IMR-90 (cell line): ENCODE measurements around the gene RAB11FIP4. TPM values are rescaled to one million over a fixed set of nuclear protein-coding genes. Genes with fewer than 3 reads are reported as not detected.

Source experiments
- ATAC-seq: fragments of 200-7000 bp; cut with Tn5 transposase; 2 replicates; pipeline ENCODE4 v1.9.1; 2020; ENCODE audit warnings: low read depth, mild to moderate bottlenecking, moderate library complexity
- BruUV-seq: library from RNA; stranded (reverse); fragments of 400-500 nt; replicated peaks from 2 replicates; lab custom pipeline; 2021; lab: Mats Ljungman, UMichigan
- CTCF ChIA-PET: fragments of 300-600 bp; formaldehyde crosslinking; extraction: SDS; loops from one replicate; lab custom pipeline; 2021; ENCODE audit warnings: antibody characterized with exemption; lab: Yijun Ruan, JAX
- POLR2A ChIA-PET: fragments of 300-600 bp; sonication (Branson Sonifier 250); formaldehyde crosslinking; loops from one replicate; lab custom pipeline; 2022; ENCODE audit warnings: antibody characterized with exemption; ENCODE audit not compliant: unreplicated experiment; lab: Charles Lee
- DNase-seq: peaks from one replicate; pipeline ENCODE4 v3.0.0; 2013
- H2AFZ ChIP-seq: replicated peaks from 2 replicates; pipeline ENCODE3; 2013; ENCODE audit warnings: low read length, mild to moderate bottlenecking; ENCODE audit not compliant: poor library complexity
- H2AK5ac ChIP-seq: 2 replicates; pipeline ENCODE4 v1.6.1; 2013; ENCODE audit warnings: low read depth, low read length, inconsistent platforms
- H2AK9ac ChIP-seq: replicated peaks from 2 replicates; pipeline ENCODE3; 2013; ENCODE audit warnings: mild to moderate bottlenecking, low read depth, low read length, moderate library complexity; ENCODE audit not compliant: poor library complexity
- H2BK120ac ChIP-seq: 2 replicates; pipeline ENCODE4 v1.6.1; 2013; ENCODE audit warnings: low read depth, low read length, inconsistent platforms
- H2BK15ac ChIP-seq: 3 replicates; pipeline ENCODE4 v1.6.1; 2013; ENCODE audit warnings: low read depth, low read length, inconsistent platforms
- H2BK20ac ChIP-seq: 2 replicates; pipeline ENCODE4 v1.6.1; 2013; ENCODE audit warnings: low read depth, mild to moderate bottlenecking, inconsistent platforms, low read length, moderate library complexity
- H2BK5ac ChIP-seq: 2 replicates; pipeline ENCODE4 v1.6.1; 2013; ENCODE audit warnings: mild to moderate bottlenecking, low read depth, low read length, inconsistent platforms; ENCODE audit not compliant: poor library complexity, severe bottlenecking
- H3K14ac ChIP-seq: replicated peaks from 2 replicates; pipeline ENCODE4 v1.6.1; 2013; ENCODE audit warnings: low read depth, low read length, inconsistent platforms
- H3K18ac ChIP-seq: 2 replicates; pipeline ENCODE4 v1.6.1; 2013; ENCODE audit warnings: low read depth, low read length, control low read depth
- H3K23ac ChIP-seq: 2 replicates; pipeline ENCODE4 v1.6.1; 2013; ENCODE audit warnings: low read depth, low read length, inconsistent platforms
- H3K27ac ChIP-seq: 2 replicates; pipeline ENCODE4 v1.5.1; 2013; ENCODE audit warnings: mild to moderate bottlenecking, control low read depth, low read length; ENCODE audit not compliant: insufficient read depth
- H3K27me3 ChIP-seq: 2 replicates; pipeline ENCODE4 v1.6.1; 2013; ENCODE audit warnings: low read length; ENCODE audit not compliant: control insufficient read depth, insufficient read depth
- H3K36me3 ChIP-seq: 2 replicates; pipeline ENCODE4 v1.6.1; 2013; ENCODE audit warnings: low read length, mixed read lengths; ENCODE audit not compliant: control insufficient read depth, insufficient read depth
- H3K4ac ChIP-seq: 2 replicates; pipeline ENCODE4 v1.6.1; 2013; ENCODE audit warnings: low read depth, low read length, inconsistent platforms
- H3K4me1 ChIP-seq: 2 replicates; pipeline ENCODE4 v1.6.1; 2013; ENCODE audit warnings: low read length, mixed read lengths; ENCODE audit not compliant: control insufficient read depth, insufficient read depth
- H3K4me2 ChIP-seq: 2 replicates; pipeline ENCODE4 v1.6.1; 2013; ENCODE audit warnings: low read depth, mild to moderate bottlenecking, control low read depth, low read length, moderate library complexity
- H3K4me3 ChIP-seq: 2 replicates; pipeline ENCODE4 v1.5.1; 2013; ENCODE audit warnings: low read depth, mild to moderate bottlenecking, control low read depth, low read length, moderate library complexity; ENCODE audit not compliant: insufficient read depth
- H3K56ac ChIP-seq: 2 replicates; pipeline ENCODE4 v1.6.1; 2013; ENCODE audit warnings: low read length, inconsistent platforms; ENCODE audit not compliant: insufficient read depth; ENCODE audit errors: extremely low read depth
- H3K79me1 ChIP-seq, 2 experiments: 2 replicates each; pipeline ENCODE4 v1.6.1; 2013; ENCODE audit warnings: low read length in 2 of 2, inconsistent platforms in 1 of 2, low read depth in 1 of 2
- H3K9ac ChIP-seq: 2 replicates; pipeline ENCODE4 v1.6.1; 2013; ENCODE audit warnings: low read depth, low read length, control low read depth
- H3K9me1 ChIP-seq: 2 replicates; pipeline ENCODE4 v1.6.1; 2013; ENCODE audit warnings: low read length, inconsistent platforms; ENCODE audit not compliant: insufficient read depth
- H3K9me3 ChIP-seq: 2 replicates; pipeline ENCODE4 v1.6.1; 2013; ENCODE audit warnings: low read length; ENCODE audit not compliant: control insufficient read depth, insufficient read depth
- H4K20me1 ChIP-seq: 2 replicates; pipeline ENCODE4 v1.6.1; 2013; ENCODE audit warnings: low read length, inconsistent platforms; ENCODE audit not compliant: insufficient read depth
- H4K5ac ChIP-seq: 2 replicates; pipeline ENCODE4 v1.6.1; 2013; ENCODE audit warnings: mild to moderate bottlenecking, low read depth, low read length, control low read depth
- H4K8ac ChIP-seq, 2 experiments: 2 replicates each; pipeline ENCODE4 v1.6.1; 2013; ENCODE audit warnings: low read depth in 2 of 2, low read length in 2 of 2, control low read depth in 1 of 2, inconsistent platforms in 1 of 2
- H4K91ac ChIP-seq: 2 replicates; pipeline ENCODE4 v1.6.1; 2013; ENCODE audit warnings: low read depth, low read length, inconsistent platforms; ENCODE audit not compliant: insufficient read depth
- BHLHE40 ChIP-seq: fragments of 150-350 bp; IDR thresholded peaks from 2 replicates; pipeline ENCODE4 v1.6.1; 2016; ENCODE audit warnings: mild to moderate bottlenecking, low read depth, low read length
- CTCF ChIP-seq: conservative IDR thresholded peaks from 2 replicates; pipeline ENCODE4 v1.5.1; 2012; ENCODE audit warnings: mild to moderate bottlenecking, low read depth, low read length, improper control_type of control experiment
- MXI1 ChIP-seq: IDR thresholded peaks from 2 replicates; pipeline ENCODE4 v1.6.1; 2012; ENCODE audit warnings: low read depth, mild to moderate bottlenecking, low read length, moderate library complexity, borderline replicate concordance
- USF2 ChIP-seq: fragments of 150-350 bp; IDR thresholded peaks from 2 replicates; pipeline ENCODE4 v1.6.1; 2017; ENCODE audit warnings: mild to moderate bottlenecking, antibody characterized with exemption, low read length, low read depth
- WGBS, 2 experiments: methylation state at CpG; one replicate each; pipeline versions ENCODE4 v1.1.5 to v1.1.7; 2013; ENCODE audit warnings: missing lambda C conversion rate in 2 of 2; ENCODE audit not compliant: insufficient read length in 1 of 2; ENCODE audit errors: extremely low coverage in 2 of 2; 5-methylcytosine and 5-hydroxymethylcytosine counted together
- dilution Hi-C: fragments of 300-500 bp; cut with HindIII; formaldehyde crosslinking; loops from one replicate; pipeline ENCODE4 v1.14.3; 2018; ENCODE audit warnings: low sequenced_read_pairs; ENCODE audit not compliant: unreplicated experiment
- in situ Hi-C: fragments of 300-500 bp; cut with MboI; formaldehyde crosslinking; loops from 3 replicates; pipeline ENCODE4 v1.14.3; 2019; ENCODE audit warnings: low sequenced_read_pairs, inconsistent platforms, mixed read lengths
- intact Hi-C: fragments of 100-400 bp; cut with micrococcal nuclease; formaldehyde crosslinking; loops from 2 replicates; pipeline ENCODE4 v1.10.0; 2022
- polyA plus RNA-seq, 3 experiments: library from polyadenylated mRNA; depleted of rRNA; stranded (reverse); fragments of >200 nt; gene quantifications; 2 replicates each; pipeline ENCODE4 v1.2.3, GENCODE V29; 2012; ENCODE audit warnings: low replicate concordance in 1 of 3
- total RNA-seq: library from RNA; depleted of rRNA; stranded (reverse); fragments of >200 nt; gene quantifications from 2 replicates; pipeline ENCODE4 v1.2.3, GENCODE V29; 2012

RAB11FIP4 gene
- total and polyA plus RNA-seq, 2 of the 4 experiments (the other 2 are of a cell fraction), result 0.68 to 1.1 TPM

GRCh38 chr17:31554930-31555329 is 163.5 kb downstream of the RAB11FIP4 start:
- Histone ChIP-seq H4K91ac (no peak overlapping the region), H4K5ac (no peak overlapping the region), H2BK15ac (no peak overlapping the region), H2AK9ac (no peak overlapping the region), H3K4ac (no peak overlapping the region), H3K14ac (0 out of 2 replicates have a peak overlapping the region, but pooled peaks have one; percentile 59), H3K9ac (no peak overlapping the region), H2BK120ac (no peak overlapping the region), H3K18ac (no peak overlapping the region), H3K9me1 (no peaks in the 10 kb centered on the region), H2BK20ac (no peak overlapping the region), H3K79me1 (peaks cover 0 to 3% of the 10 kb centered on the region in 2 experiments; a peak in 1 of 4 replicates), H4K20me1 (no peaks in the 10 kb centered on the region), H3K4me2 (no peak overlapping the region), H3K27ac (no peak overlapping the region), H3K4me1 (peaks cover 2% of the 10 kb centered on the region; the same call in 1 of the 2 replicates), H3K9me3 (no peaks in the 10 kb centered on the region), H2AFZ (peak overlapping the region; percentile 39), H4K8ac (no peak overlapping the region), H3K27me3 (no peaks in the 10 kb centered on the region), H3K56ac (no peak overlapping the region), H3K23ac (no peak overlapping the region), H3K36me3 (no peaks in the 10 kb centered on the region), H2AK5ac (no peak overlapping the region; the same call in 1 of the 2 replicates), H2BK5ac (no peak overlapping the region), H3K4me3 (no peak overlapping the region)
- no CpG with 5 or more reads among the region's 1 CpG for WGBS, 2 experiments
- in situ Hi-C loops (loop anchor here (5.0 kb wide), 1 partner anchor 292 kb away; no protein-coding TSS in a partner anchor), dilution Hi-C loops (no loop called here), intact Hi-C loops (loop anchor here (5.0 kb wide), 2 partner anchors 142 to 187 kb away; no protein-coding TSS in a partner anchor)
- ChIA-PET POLR2A (no interaction called here), CTCF (interaction anchor here (2.4 kb wide), 1 partner anchor 287 kb away, joined by 10 read pairs; no protein-coding TSS in a partner anchor)
- TF ChIP-seq CTCF (no peak), MXI1 (no peak), BHLHE40 (peak; percentile 39; the same call in 1 of the 2 replicates), USF2 (peak; percentile 60)
- no peak for ATAC-seq
- no peak for DNase-seq
- no TSS peak for BruUV-seq
